Rectal smooth muscle tissue (tissue), 1 donor: ENCODE results near the gene TLL1.

ENCODE experiments used
- H3K27ac ChIP-seq: one replicate; pipeline ENCODE4 v1.7.0; 2013; ENCODE audit warnings: low read depth, low read length, inconsistent platforms
- H3K27me3 ChIP-seq: one replicate; pipeline ENCODE4 v1.7.0; 2013; ENCODE audit warnings: low read length; ENCODE audit not compliant: control insufficient read depth, insufficient read depth
- H3K36me3 ChIP-seq: one replicate; pipeline ENCODE4 v1.7.0; 2013; ENCODE audit warnings: low read length; ENCODE audit not compliant: control insufficient read depth, insufficient read depth
- H3K4me1 ChIP-seq: one replicate; pipeline ENCODE4 v1.7.0; 2013; ENCODE audit warnings: low read length; ENCODE audit not compliant: control insufficient read depth, insufficient read depth
- H3K4me3 ChIP-seq: one replicate; pipeline ENCODE4 v1.7.0; 2013; ENCODE audit warnings: low read length
- H3K9ac ChIP-seq: one replicate; pipeline ENCODE4 v1.7.0; 2013; ENCODE audit warnings: low read length

Gene TLL1

GRCh38 chr4:165872461-165873297, at the start of gene TLL1:
Gene TLL1, plus strand, starts transcription at chr4:165873237. Its CDS starts 668 bp downstream, at chr4:165873905.
- no peaks in the 10 kb centered on the region for H3K36me3 ChIP-seq
- no peak within 1 kb of the TSS for H3K9ac ChIP-seq
- H3K4me1 ChIP-seq = peaks cover 4% of the 10 kb centered on the region
- H3K4me3 ChIP-seq = peak within 1 kb of the TSS; percentile 75
- H3K27ac ChIP-seq = no peak within 1 kb of the TSS
- H3K27me3 ChIP-seq = peaks cover 5% of the 10 kb centered on the region

GRCh38 chr4:165826166-165826565, 46.9 kb upstream of the TLL1 start:
- Histone ChIP-seq H3K9ac (no peak overlapping the region), H3K4me1 (no peaks in the 10 kb centered on the region), H3K27me3 (no peaks in the 10 kb centered on the region), H3K4me3 (no peak overlapping the region), H3K27ac (no peak overlapping the region), H3K36me3 (no peaks in the 10 kb centered on the region)

GRCh38 chr4:165827018-165827417, 46.0 kb upstream of the TLL1 start:
- H3K36me3 ChIP-seq = no peaks in the 10 kb centered on the region
- no peak overlapping the region for H3K4me3 ChIP-seq
- H3K27me3 ChIP-seq = no peaks in the 10 kb centered on the region
- H3K27ac ChIP-seq = no peak overlapping the region
- no peaks in the 10 kb centered on the region for H3K4me1 ChIP-seq
- H3K9ac ChIP-seq = no peak overlapping the region

GRCh38 chr4:165828928-165829327, 44.1 kb upstream of the TLL1 start:
- Histone ChIP-seq H3K4me3 (no peak overlapping the region), H3K9ac (no peak overlapping the region), H3K4me1 (no peaks in the 10 kb centered on the region), H3K36me3 (no peaks in the 10 kb centered on the region), H3K27me3 (no peaks in the 10 kb centered on the region), H3K27ac (no peak overlapping the region)

GRCh38 chr4:165834116-165834515, 38.9 kb upstream of the TLL1 start:
- Histone ChIP-seq H3K36me3 (no peaks in the 10 kb centered on the region), H3K4me1 (no peaks in the 10 kb centered on the region), H3K27ac (no peak overlapping the region), H3K27me3 (no peaks in the 10 kb centered on the region), H3K4me3 (no peak overlapping the region), H3K9ac (no peak overlapping the region)

- no peak overlapping the region for H3K27ac ChIP-seq
- H3K4me1 ChIP-seq = no peaks in the 10 kb centered on the region
- H3K4me3 ChIP-seq = no peak overlapping the region
- H3K9ac ChIP-seq = no peak overlapping the region
- no peaks in the 10 kb centered on the region for H3K36me3 ChIP-seq
- no peaks in the 10 kb centered on the region for H3K27me3 ChIP-seq
Measured at GRCh38 chr4:165838575-165838974, 34.5 kb upstream of the TLL1 start.

- Histone ChIP-seq H3K27ac (no peak overlapping the region), H3K36me3 (no peaks in the 10 kb centered on the region), H3K4me3 (no peak overlapping the region), H3K27me3 (no peaks in the 10 kb centered on the region), H3K4me1 (no peaks in the 10 kb centered on the region), H3K9ac (no peak overlapping the region)
Measured at GRCh38 chr4:165839615-165840333, 33.3 kb upstream of the TLL1 start.

- no peaks in the 10 kb centered on the region for H3K36me3 ChIP-seq
- no peak overlapping the region for H3K4me3 ChIP-seq
- H3K9ac ChIP-seq = no peak overlapping the region
- H3K4me1 ChIP-seq = no peaks in the 10 kb centered on the region
- H3K27me3 ChIP-seq = no peaks in the 10 kb centered on the region
- no peak overlapping the region for H3K27ac ChIP-seq
Measured at GRCh38 chr4:165842684-165843083, 30.4 kb upstream of the TLL1 start.

GRCh38 chr4:165844161-165844560, 28.9 kb upstream of the TLL1 start:
- H3K4me3 ChIP-seq = no peak overlapping the region
- H3K9ac ChIP-seq = no peak overlapping the region
- no peak overlapping the region for H3K27ac ChIP-seq
- H3K27me3 ChIP-seq = no peaks in the 10 kb centered on the region
- no peaks in the 10 kb centered on the region for H3K4me1 ChIP-seq
- no peaks in the 10 kb centered on the region for H3K36me3 ChIP-seq

- Histone ChIP-seq H3K9ac (no peak overlapping the region), H3K27me3 (no peaks in the 10 kb centered on the region), H3K36me3 (no peaks in the 10 kb centered on the region), H3K27ac (no peak overlapping the region), H3K4me3 (no peak overlapping the region), H3K4me1 (no peaks in the 10 kb centered on the region)
Measured at GRCh38 chr4:165851256-165851655, 21.8 kb upstream of the TLL1 start.

GRCh38 chr4:165855191-165855590, 17.8 kb upstream of the TLL1 start:
- no peak overlapping the region for H3K27ac ChIP-seq
- no peaks in the 10 kb centered on the region for H3K27me3 ChIP-seq
- no peak overlapping the region for H3K9ac ChIP-seq
- no peak overlapping the region for H3K4me3 ChIP-seq
- H3K4me1 ChIP-seq = no peaks in the 10 kb centered on the region
- H3K36me3 ChIP-seq = no peaks in the 10 kb centered on the region

- Histone ChIP-seq H3K4me1 (no peaks in the 10 kb centered on the region), H3K9ac (no peak overlapping the region), H3K36me3 (no peaks in the 10 kb centered on the region), H3K4me3 (no peak overlapping the region), H3K27ac (no peak overlapping the region), H3K27me3 (no peaks in the 10 kb centered on the region)
Measured at GRCh38 chr4:165861363-165861762, 11.7 kb upstream of the TLL1 start.

- no peak overlapping the region for H3K27ac ChIP-seq
- no peaks in the 10 kb centered on the region for H3K4me1 ChIP-seq
- no peaks in the 10 kb centered on the region for H3K36me3 ChIP-seq
- H3K27me3 ChIP-seq = no peaks in the 10 kb centered on the region
- no peak overlapping the region for H3K4me3 ChIP-seq
- no peak overlapping the region for H3K9ac ChIP-seq
Measured at GRCh38 chr4:165864271-165864670, 8.8 kb upstream of the TLL1 start.
